ENCODE results near the gene EXOC4. TPM values are rescaled to one million over a fixed set of nuclear protein-coding genes. Genes with fewer than 3 reads are reported as not detected.

The EXOC4 gene
- total RNA-seq, 1 experiment from 2014 or later: 66.2 TPM

- Mint-ChIP-seq H3K27me3 (ENCODE audit: insufficient read depth, unreplicated experiment) (no peaks in the 10 kb centered on the region), H3K4me1 (ENCODE audit: low read depth, unreplicated experiment) (peaks cover 10% of the 10 kb centered on the region), H3K9me3 (ENCODE audit: unreplicated experiment) (no peaks in the 10 kb centered on the region), H3K36me3 (ENCODE audit: insufficient read depth, unreplicated experiment) (peaks cover 19% of the 10 kb centered on the region), H3K27ac (ENCODE audit: unreplicated experiment) (no peak overlapping the region), H3K4me3 (ENCODE audit: unreplicated experiment) (no peak overlapping the region)
- ChIA-PET POLR2A (no interaction called here), CTCF (no interaction called here)
- Histone ChIP-seq H3K9me3 (no peaks in the 10 kb centered on the region), H3K4me1 (peaks cover 5% of the 10 kb centered on the region), H3K36me3 (ENCODE audit: control insufficient read depth, insufficient read depth, low read length) (no peaks in the 10 kb centered on the region), H3K27me3 (replicated peaks; ENCODE audit: control insufficient read depth, insufficient read depth, low read length) (no peaks in the 10 kb centered on the region), H3K4me3 (ENCODE audit: low read depth, low read length) (no peak overlapping the region)
- no peak for DNase-seq
- BruUV-seq (replicated peaks): no TSS peak
- no peak for TF ChIP-seq CTCF (IDR thresholded peaks at IDR 0.05; ENCODE audit: insufficient read depth in 1 of 2, low read depth in 1 of 2, low read length in 1 of 2, severe bottlenecking in 1 of 2, unreplicated experiment in 1 of 2)
- intact Hi-C loops (cut with micrococcal nuclease; ENCODE audit: unreplicated experiment): no loop called here
Observed at GRCh38 chr7:133428326-133428725, 175.4 kb downstream of the EXOC4 start.

- DNase-seq: no peak
- Mint-ChIP-seq H3K4me1 (ENCODE audit: low read depth, unreplicated experiment) (peaks cover 11% of the 10 kb centered on the region), H3K27ac (ENCODE audit: unreplicated experiment) (no peak overlapping the region), H3K36me3 (ENCODE audit: insufficient read depth, unreplicated experiment) (peaks cover 16% of the 10 kb centered on the region), H3K4me3 (ENCODE audit: unreplicated experiment) (no peak overlapping the region), H3K9me3 (ENCODE audit: unreplicated experiment) (no peaks in the 10 kb centered on the region), H3K27me3 (ENCODE audit: insufficient read depth, unreplicated experiment) (no peaks in the 10 kb centered on the region)
- no peak overlapping the region for H3K4me3 ChIP-seq (ENCODE audit: low read depth, low read length)
- H3K4me1 ChIP-seq: peaks cover 11% of the 10 kb centered on the region
- intact Hi-C loops (cut with micrococcal nuclease; ENCODE audit: unreplicated experiment): no loop called here
- H3K9me3 ChIP-seq: no peaks in the 10 kb centered on the region
- no peaks in the 10 kb centered on the region for H3K36me3 ChIP-seq (ENCODE audit: control insufficient read depth, insufficient read depth, low read length)
- H3K27me3 ChIP-seq (replicated peaks; ENCODE audit: control insufficient read depth, insufficient read depth, low read length): no peaks in the 10 kb centered on the region
- TF ChIP-seq CTCF (IDR thresholded peaks at IDR 0.05; ENCODE audit: insufficient read depth in 1 of 2, low read depth in 1 of 2, low read length in 1 of 2, severe bottlenecking in 1 of 2, unreplicated experiment in 1 of 2): no peak
- ChIA-PET POLR2A (no interaction called here), CTCF (no interaction called here)
- BruUV-seq (replicated peaks): no TSS peak
Observed at GRCh38 chr7:133428876-133429275, 176.0 kb downstream of the EXOC4 start.

- no peaks in the 10 kb centered on the region for H3K27me3 ChIP-seq (replicated peaks; ENCODE audit: control insufficient read depth, insufficient read depth, low read length)
- no peaks in the 10 kb centered on the region for H3K9me3 ChIP-seq
- H3K27ac Mint-ChIP-seq (ENCODE audit: unreplicated experiment): no peak overlapping the region
- H3K4me3 ChIP-seq (ENCODE audit: low read depth, low read length): no peak overlapping the region
- ChIA-PET POLR2A (no interaction called here), CTCF (no interaction called here)
- H3K27me3 Mint-ChIP-seq (ENCODE audit: insufficient read depth, unreplicated experiment): no peaks in the 10 kb centered on the region
- TF ChIP-seq CTCF (IDR thresholded peaks at IDR 0.05; ENCODE audit: insufficient read depth in 1 of 2, low read depth in 1 of 2, low read length in 1 of 2, severe bottlenecking in 1 of 2, unreplicated experiment in 1 of 2): no peak
- H3K4me1 Mint-ChIP-seq (ENCODE audit: low read depth, unreplicated experiment): peaks cover 15% of the 10 kb centered on the region
- no peaks in the 10 kb centered on the region for H3K36me3 ChIP-seq (ENCODE audit: control insufficient read depth, insufficient read depth, low read length)
- no peaks in the 10 kb centered on the region for H3K9me3 Mint-ChIP-seq (ENCODE audit: unreplicated experiment)
- no peak overlapping the region for H3K4me3 Mint-ChIP-seq (ENCODE audit: unreplicated experiment)
- intact Hi-C loops (cut with micrococcal nuclease; ENCODE audit: unreplicated experiment): no loop called here
- H3K36me3 Mint-ChIP-seq (ENCODE audit: insufficient read depth, unreplicated experiment): peaks cover 11% of the 10 kb centered on the region
- peaks cover 14% of the 10 kb centered on the region for H3K4me1 ChIP-seq
- no peak for DNase-seq
- no TSS peak for BruUV-seq (replicated peaks)
Observed at GRCh38 chr7:133429371-133429770, 176.5 kb downstream of the EXOC4 start.
